IMR-90 (cell line): ENCODE measurements around the gene HADHB.
A peak's percentile ranks its signal among the peaks of the same experiment; 100 is the strongest.

Experiments used
- CTCF ChIP-seq: conservative IDR thresholded peaks from 2 replicates; pipeline ENCODE4 v1.5.1; 2012; ENCODE audit warnings: mild to moderate bottlenecking, low read depth, low read length, improper control_type of control experiment
- MAFK ChIP-seq: IDR thresholded peaks from 2 replicates; pipeline ENCODE4 v1.6.1; 2012; ENCODE audit warnings: low read depth, low read length, improper control_type of control experiment
- POLR2A ChIP-seq: IDR thresholded peaks from 2 replicates; pipeline ENCODE4 v1.6.1; 2012; ENCODE audit warnings: mild to moderate bottlenecking, low read depth, low read length
- RAD21 ChIP-seq: IDR thresholded peaks from 2 replicates; pipeline ENCODE4 v1.6.1; 2012; ENCODE audit warnings: low read length, improper control_type of control experiment
- RCOR1 ChIP-seq: IDR thresholded peaks from 2 replicates; pipeline ENCODE4 v1.6.1; 2012; ENCODE audit warnings: mild to moderate bottlenecking, low read length, improper control_type of control experiment; ENCODE audit not compliant: insufficient replicate concordance
- RFX5 ChIP-seq: IDR thresholded peaks from 2 replicates; pipeline ENCODE4 v1.8.0; 2012; ENCODE audit warnings: low read depth, mild to moderate bottlenecking, low read length, moderate library complexity
- SMC3 ChIP-seq: fragments of 150-350 bp; IDR thresholded peaks from 2 replicates; pipeline ENCODE4 v1.6.1; 2016; ENCODE audit warnings: low read depth, mild to moderate bottlenecking, antibody characterized with exemption, low read length, moderate library complexity

- TF ChIP-seq CTCF, result no peak
- TF ChIP-seq SMC3, result 0 out of 2 replicates have a peak, but pooled peaks have one; percentile 8
- no peak for TF ChIP-seq POLR2A
- no peak for TF ChIP-seq RFX5
- no peak for TF ChIP-seq RAD21
- no peak for TF ChIP-seq MAFK
- TF ChIP-seq RCOR1, result no peak
Observed at GRCh38 chr2:26316041-26316440, 71.3 kb downstream of the HADHB start.
